GM18505 (cell line): ENCODE results near the gene UBTD1.

Experiments used
- ATAC-seq: cut with Tn5 transposase; IDR thresholded peaks from one replicate; pipeline ENCODE4 v1.9.1; 2021; ENCODE audit not compliant: unreplicated experiment
- POLR2A ChIP-seq: IDR thresholded peaks from 4 replicates; pipeline ENCODE4 v1.6.1; 2011; ENCODE audit warnings: borderline replicate concordance; ENCODE audit not compliant: insufficient read depth, insufficient read length; ENCODE audit errors: extremely low read depth

The UBTD1 gene

GRCh38 chr10:97498841-97499560 lies at the start of gene UBTD1:
Gene UBTD1 (plus strand): TSS chr10:97498924. CDS start chr10:97499204, 280 bp downstream.
- no peak for TF ChIP-seq POLR2A
- peak; percentile 1 for ATAC-seq

GRCh38 chr10:97450828-97451227 lies 47.9 kb upstream of the UBTD1 start:
- ATAC-seq: no peak
- no peak for TF ChIP-seq POLR2A

GRCh38 chr10:97451605-97452004 lies 47.1 kb upstream of the UBTD1 start:
- no peak for TF ChIP-seq POLR2A
- no peak for ATAC-seq

- TF ChIP-seq POLR2A: no peak
- no peak for ATAC-seq
Measured at GRCh38 chr10:97452352-97452751, 46.4 kb upstream of the UBTD1 start.

- no peak for TF ChIP-seq POLR2A
- ATAC-seq: no peak
Measured at GRCh38 chr10:97454330-97455036, 44.2 kb upstream of the UBTD1 start.

- ATAC-seq: no peak
- TF ChIP-seq POLR2A: no peak
Measured at GRCh38 chr10:97456034-97456685, 42.6 kb upstream of the UBTD1 start.

- no peak for ATAC-seq
Measured at GRCh38 chr10:97456686-97457065, 42.0 kb upstream of the UBTD1 start.

GRCh38 chr10:97459111-97459510 lies 39.6 kb upstream of the UBTD1 start:
- TF ChIP-seq POLR2A: no peak
- no peak for ATAC-seq

More at GRCh38 chr10:97456686-97457065, 42.0 kb upstream of the UBTD1 start:
- no peak for TF ChIP-seq POLR2A

- ATAC-seq: no peak
- TF ChIP-seq POLR2A: no peak
Measured at GRCh38 chr10:97459933-97460332, 38.8 kb upstream of the UBTD1 start.

- no peak for ATAC-seq
Measured at GRCh38 chr10:97462309-97462708, 36.4 kb upstream of the UBTD1 start.

GRCh38 chr10:97463363-97464132 lies 35.2 kb upstream of the UBTD1 start:
- no peak for ATAC-seq

More at GRCh38 chr10:97462309-97462708, 36.4 kb upstream of the UBTD1 start:
- no peak for TF ChIP-seq POLR2A

GRCh38 chr10:97464226-97464625 lies 34.5 kb upstream of the UBTD1 start:
- ATAC-seq: no peak
- no peak for TF ChIP-seq POLR2A

More at GRCh38 chr10:97463363-97464132, 35.2 kb upstream of the UBTD1 start:
- TF ChIP-seq POLR2A: no peak

- TF ChIP-seq POLR2A: no peak
- ATAC-seq: no peak
Measured at GRCh38 chr10:97465982-97466381, 32.7 kb upstream of the UBTD1 start.
